Measurements from ENCODE around the gene LLGL2.

- TF ChIP-seq EZH2 (IDR thresholded peaks at IDR 0.05; ENCODE audit: insufficient read depth, low read length) (no peak), CTCF (IDR thresholded peaks at IDR 0.05; ENCODE audit: insufficient read depth, low read depth, low read length) (no peak)
Observed at GRCh38 chr17:75489511-75489955, 36.0 kb upstream of the LLGL2 start.

Data from astrocyte (in vitro differentiated cells and primary cell).